Femur (tissue), 1 donor: Measurements from ENCODE around the gene RANBP3.
"Not testable (repeated sequence)": the region's sequence is repeated elsewhere in the genome, so short reads cannot be mapped to it uniquely, and the experiment has no call there.

ENCODE experiments used
- DNase-seq: peaks from one replicate; pipeline ENCODE4 v3.0.0-alpha.2; 2017

Gene RANBP3

DNA sequence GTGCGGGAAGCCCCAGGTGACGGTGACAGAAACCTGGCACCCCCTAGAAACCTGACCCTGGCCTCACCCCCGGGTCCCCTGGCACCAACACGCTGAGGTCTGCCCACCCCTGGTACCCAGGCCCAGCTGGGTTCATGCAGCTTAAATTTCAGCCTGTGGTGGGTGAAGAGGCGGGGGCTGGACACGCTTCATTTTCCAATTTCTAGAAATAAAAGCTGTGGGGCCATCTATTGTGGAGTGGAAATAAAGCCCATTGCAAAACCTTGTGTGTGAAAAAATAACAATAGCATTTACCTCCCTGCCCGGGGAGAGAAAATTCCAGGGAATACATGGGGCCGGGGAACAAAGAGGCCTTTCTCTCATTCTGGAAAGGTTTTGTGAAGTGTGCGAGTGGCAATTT is 100.1 kb downstream of the RANBP3 start:
- DNase-seq, result no peak

DNA sequence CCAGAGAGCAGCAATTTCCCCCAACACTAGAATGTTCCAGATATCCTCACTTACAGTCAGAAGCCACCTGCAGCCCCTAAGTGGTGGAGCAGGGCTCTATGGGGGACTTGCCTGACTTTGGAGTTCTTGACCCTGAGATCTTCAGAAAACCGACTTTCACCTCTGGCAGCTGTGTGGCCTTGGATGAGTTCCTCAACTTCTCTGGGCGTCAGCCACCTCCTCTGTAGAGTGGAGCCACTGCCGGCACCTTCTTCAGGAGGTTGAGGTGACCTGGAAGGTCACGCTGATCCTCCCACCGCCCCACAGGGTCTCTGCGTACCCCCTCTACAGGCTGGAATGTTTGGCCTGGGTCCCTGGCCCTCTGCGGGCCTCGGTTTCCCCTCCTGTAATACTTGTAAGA is 100.5 kb downstream of the RANBP3 start:
- no peak for DNase-seq

DNA sequence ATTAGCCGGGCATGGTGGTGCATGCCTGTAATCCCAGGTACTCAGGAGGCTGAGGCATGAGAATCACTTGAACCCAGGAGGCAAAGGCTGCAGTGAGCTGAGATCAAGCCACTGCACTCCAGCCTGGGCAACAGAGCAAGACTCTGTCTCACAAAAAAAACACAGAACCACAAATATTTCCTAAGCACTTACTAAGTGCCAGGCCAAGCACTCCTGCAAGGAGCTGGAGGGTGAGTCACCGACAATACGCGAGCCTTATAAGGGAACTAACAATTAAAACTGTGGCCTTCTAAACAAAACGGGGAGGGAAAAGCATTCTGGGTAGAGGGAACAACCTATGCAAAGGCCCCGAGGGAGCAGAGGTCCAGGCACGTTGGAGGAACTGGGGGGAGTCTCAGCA is 103.4 kb downstream of the RANBP3 start:
- DNase-seq, result not testable (repeated sequence)

DNA sequence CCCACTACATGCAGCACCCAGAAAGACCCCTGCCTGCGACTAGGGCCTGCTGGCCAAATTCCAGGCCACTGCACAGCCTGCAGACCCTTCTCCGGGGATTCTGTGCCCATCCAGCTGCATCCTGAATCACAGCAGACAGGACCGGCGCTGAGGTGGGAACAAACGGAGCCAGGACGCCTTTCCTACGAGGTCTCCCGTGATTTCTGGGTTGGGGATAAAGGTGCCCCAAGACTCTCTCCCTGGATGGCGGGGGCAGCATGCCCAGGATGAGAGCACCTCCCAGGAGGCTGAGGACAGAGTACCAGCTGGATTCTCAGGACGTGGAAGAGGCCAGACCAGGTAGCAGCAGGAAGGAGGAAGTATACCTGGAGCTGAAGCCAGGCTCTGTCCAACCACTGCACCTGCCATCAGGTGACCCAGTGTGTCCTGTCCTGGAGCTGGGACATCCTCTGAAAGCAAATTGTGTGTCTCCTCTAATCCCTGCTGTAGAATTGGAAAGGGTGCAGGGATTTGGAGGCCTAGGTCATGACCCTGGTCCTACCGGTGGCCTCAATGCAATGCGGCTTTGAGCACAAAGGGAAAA is 104.2 kb downstream of the RANBP3 start:
- DNase-seq, result no peak

DNA sequence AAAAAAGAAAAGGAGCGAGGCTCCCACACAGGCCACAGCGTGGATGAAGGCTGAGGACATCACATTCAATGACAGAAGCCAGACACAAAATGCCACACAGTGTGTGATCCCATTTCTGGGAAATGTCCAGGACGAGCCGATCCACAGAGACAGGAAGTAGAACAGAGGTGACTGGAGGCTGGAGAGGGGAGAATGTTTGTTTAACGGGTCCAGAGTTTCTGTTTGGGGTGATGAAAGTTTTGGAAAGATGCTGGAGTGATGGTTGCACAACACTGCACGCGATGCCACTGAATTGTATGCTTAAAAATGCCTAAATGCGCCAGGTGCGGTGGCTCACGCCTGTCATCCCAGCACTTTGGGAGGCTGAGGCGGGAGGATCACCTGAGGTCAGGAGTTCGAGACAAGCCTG is 107.0 kb downstream of the RANBP3 start:
- no peak for DNase-seq

DNA sequence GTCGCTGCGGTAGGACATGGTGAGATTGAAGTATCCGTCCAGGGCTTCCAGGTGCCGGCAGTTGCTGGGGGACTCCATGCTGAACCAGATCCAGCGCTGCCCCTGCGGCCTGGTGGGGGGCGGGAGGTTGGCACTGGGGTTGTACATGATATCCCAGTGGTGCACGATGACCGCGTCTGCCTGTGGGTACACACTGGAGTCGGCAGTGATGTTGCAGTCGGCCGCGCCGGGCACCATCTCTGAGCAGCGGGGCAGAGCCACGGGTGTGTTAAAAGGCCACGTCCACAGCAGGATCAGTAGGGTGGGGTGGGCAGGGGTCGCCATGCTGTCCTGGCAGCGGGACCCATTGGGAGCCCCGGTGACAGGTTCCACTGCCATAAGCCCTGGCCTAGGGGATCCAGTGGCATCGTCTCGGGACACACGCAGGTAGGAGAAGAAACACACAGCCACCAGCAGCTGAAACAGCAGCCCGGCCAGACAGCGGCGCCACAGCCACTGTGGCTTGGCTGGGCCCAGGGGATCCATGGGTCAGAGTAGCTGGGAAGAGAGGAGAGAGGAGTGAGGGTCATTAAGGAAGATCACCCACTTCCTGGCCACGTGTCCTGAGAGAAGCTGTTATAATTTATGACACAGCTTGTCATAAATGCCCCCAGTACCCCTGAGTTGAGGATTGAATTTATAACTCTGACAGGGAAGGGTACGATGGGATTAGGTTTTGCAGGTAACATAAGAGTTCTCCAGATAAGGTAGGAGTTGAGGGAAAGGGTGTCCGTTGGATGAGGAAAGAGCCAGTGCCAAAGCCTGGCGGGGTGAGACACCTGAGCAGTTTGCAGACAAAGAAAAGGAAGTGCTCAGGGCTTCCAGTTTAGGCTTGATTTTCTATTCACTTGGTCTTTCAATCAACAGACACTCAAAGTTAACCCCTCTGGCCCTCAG is 110.5 kb downstream of the RANBP3 start:
- no peak for DNase-seq
